Subcutaneous preadipocyte (primary cell): Measurements from ENCODE around the gene LRP2. TPM values are rescaled to one million over a fixed set of nuclear protein-coding genes. Genes with fewer than 3 reads are reported as not detected.

Source experiments
- total RNA-seq: library from RNA; depleted of rRNA; stranded (reverse); fragments of >200 nt; gene quantifications from 2 replicates; pipeline ENCODE4 v1.2.3, GENCODE V29; 2012

LRP2 gene
- total RNA-seq, result not detected in 2 replicates

DNA sequence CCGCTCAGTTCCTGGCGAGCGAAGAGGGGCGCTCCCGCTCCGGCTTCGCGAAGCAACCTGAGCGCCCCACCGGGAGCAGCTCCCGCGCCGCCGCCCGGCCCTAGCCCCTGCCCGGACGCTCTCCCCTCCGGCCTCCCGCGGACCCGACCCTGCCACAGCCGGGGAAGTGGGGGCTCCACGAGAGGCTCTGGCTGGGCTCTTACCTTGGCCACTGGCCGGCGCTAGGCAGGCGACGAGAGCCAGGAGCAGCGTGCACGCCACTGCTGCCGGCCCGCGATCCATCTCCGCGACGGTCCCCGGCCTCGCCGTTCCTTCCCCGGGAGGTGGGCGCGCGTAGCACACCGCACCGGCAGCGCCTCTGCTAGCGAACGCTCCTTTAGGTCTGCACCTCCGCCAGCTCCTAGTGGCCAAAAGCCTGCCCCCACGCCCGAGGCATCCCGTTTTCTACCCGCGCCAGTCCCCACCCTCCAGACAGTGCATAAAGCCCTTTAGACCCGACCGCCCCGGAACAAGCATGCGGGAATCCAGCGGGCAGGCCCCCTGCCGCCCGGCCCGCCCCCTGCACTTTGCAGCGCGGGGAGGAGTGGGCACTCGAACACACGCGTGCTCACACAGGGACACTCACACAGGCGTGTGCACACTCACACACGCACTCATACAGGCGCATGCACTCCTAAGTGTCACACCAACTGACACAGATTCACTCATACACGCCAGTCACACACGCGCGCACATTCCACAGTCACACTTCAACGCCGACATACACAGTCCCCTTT lies at the start of gene LRP2:
Gene LRP2 (minus strand): TSS at position 417 of the 776 bp plus-strand sequence. CDS start 135 bp downstream, at position 282.

Other genes with a start within 250 kb of the LRP2 start
- gene BBS5, start 117.0 kb upstream of the LRP2 start, total RNA-seq, result 5.1 and 5.3 TPM in 2 replicates
- gene KLHL41, start 147.2 kb upstream of the LRP2 start, total RNA-seq, result 0.20 and 0.37 TPM in 2 replicates
- gene FASTKD1, start 211.3 kb upstream of the LRP2 start, total RNA-seq, result 18.0 and 21.7 TPM in 2 replicates
- gene PPIG, start 221.8 kb upstream of the LRP2 start, total RNA-seq, result 21.1 and 21.7 TPM in 2 replicates